Neural cell (in vitro differentiated cells): ENCODE data around the gene RIN3. TPM values are rescaled to one million over a fixed set of nuclear protein-coding genes. Genes with fewer than 3 reads are reported as not detected.

ENCODE experiments used
- H2AFZ ChIP-seq: fragments of 200-600, 300-800 bp; sonication (generic), shearing (Covaris generic); 2 replicates; pipeline ENCODE4 v1.6.0; 2014; ENCODE audit warnings: low read depth, mild to moderate bottlenecking, antibody characterized with exemption, low read length, moderate library complexity
- H3F3A ChIP-seq: fragments of 200-600 bp; shearing (Covaris generic); 2 replicates; pipeline ENCODE4 v1.6.1; 2016; ENCODE audit warnings: mild to moderate bottlenecking, moderate library complexity, mixed read lengths, antibody characterized with exemption, low read length; ENCODE audit not compliant: insufficient read depth, poor library complexity, severe bottlenecking
- H3K27ac ChIP-seq: fragments of 200-600, 300-800 bp; sonication (generic), shearing (Covaris generic); 2 replicates; pipeline ENCODE4 v1.5.1; 2014; ENCODE audit warnings: mild to moderate bottlenecking, low read length, moderate library complexity
- H3K27me3 ChIP-seq: fragments of 300-800, 200-600 bp; sonication (generic), shearing (Covaris generic); 2 replicates; pipeline ENCODE4 v1.6.0; 2014; ENCODE audit warnings: mild to moderate bottlenecking, low read depth, low read length, moderate library complexity; ENCODE audit not compliant: insufficient read depth
- H3K36me3 ChIP-seq: fragments of 300-800, 200-600 bp; sonication (generic), shearing (Covaris generic); 2 replicates; pipeline ENCODE4 v1.5.1; 2014; ENCODE audit warnings: mild to moderate bottlenecking, antibody characterized with exemption, low read length, moderate library complexity; ENCODE audit not compliant: insufficient read depth
- H3K4me2 ChIP-seq: fragments of 300-800, 200-600 bp; sonication (generic), shearing (Covaris generic); 2 replicates; pipeline ENCODE4 v1.6.0; 2014; ENCODE audit warnings: mild to moderate bottlenecking, low read length
- H3K4me3 ChIP-seq: fragments of 300-800, 200-600 bp; sonication (generic), shearing (Covaris generic); 2 replicates; pipeline ENCODE4 v1.5.1; 2014; ENCODE audit warnings: mild to moderate bottlenecking, low read length, moderate library complexity
- H3K79me2 ChIP-seq: fragments of 200-600 bp; shearing (Covaris generic); replicated peaks from 2 replicates; pipeline ENCODE4 v1.6.0; 2014; ENCODE audit warnings: mild to moderate bottlenecking, low read length, moderate library complexity; ENCODE audit not compliant: insufficient read depth
- H3K9ac ChIP-seq: fragments of 300-800, 200-600 bp; sonication (generic), shearing (Covaris generic); 2 replicates; pipeline ENCODE4 v1.6.1; 2016; ENCODE audit warnings: mild to moderate bottlenecking, low read length, mixed read lengths
- H3K9me2 ChIP-seq: fragments of 200-600 bp; shearing (Covaris generic); 2 replicates; pipeline ENCODE4 v1.6.1; 2016; ENCODE audit warnings: mild to moderate bottlenecking, low read length, mixed read lengths; ENCODE audit not compliant: insufficient read depth
- H3K9me3 ChIP-seq: fragments of 200-600, 300-800 bp; sonication (generic), shearing (Covaris generic); 2 replicates; pipeline ENCODE4 v1.6.1; 2016; ENCODE audit warnings: mild to moderate bottlenecking, mixed run types, low read length, moderate library complexity, mixed read lengths
- H4K20me1 ChIP-seq: fragments of 200-600 bp; shearing (Covaris generic); 2 replicates; pipeline ENCODE4 v1.6.1; 2016; ENCODE audit warnings: mild to moderate bottlenecking, mixed run types; ENCODE audit not compliant: insufficient read depth
- CTCF ChIP-seq: fragments of 450-650 bp; IDR thresholded peaks from 2 replicates; pipeline ENCODE4 v1.5.1; 2014; ENCODE audit warnings: antibody characterized with exemption, mild to moderate bottlenecking, moderate library complexity; ENCODE audit not compliant: poor library complexity, severe bottlenecking
- EP300 ChIP-seq: fragments of 450-650 bp; conservative IDR thresholded peaks from 2 replicates; pipeline ENCODE4 v1.6.1; 2014; ENCODE audit warnings: antibody characterized with exemption, mild to moderate bottlenecking, moderate library complexity; ENCODE audit not compliant: poor library complexity, severe bottlenecking
- EZH2 ChIP-seq: fragments of 200-600, 300-800 bp; shearing (Covaris generic), sonication (generic); IDR thresholded peaks from 2 replicates; pipeline ENCODE4 v1.6.1; 2014; ENCODE audit warnings: antibody characterized with exemption, low read length, borderline replicate concordance, mild to moderate bottlenecking; ENCODE audit not compliant: insufficient read depth, poor library complexity, severe bottlenecking
- MXI1 ChIP-seq: fragments of 450-650 bp; conservative IDR thresholded peaks from 2 replicates; pipeline ENCODE4 v1.6.1; 2014; ENCODE audit warnings: antibody characterized with exemption, mild to moderate bottlenecking; ENCODE audit not compliant: poor library complexity, severe bottlenecking
- POLR2AphosphoS5 ChIP-seq: IDR thresholded peaks from 2 replicates; pipeline ENCODE4 v1.6.1; 2012
- RAD21 ChIP-seq: fragments of 450-650 bp; conservative IDR thresholded peaks from 2 replicates; pipeline ENCODE4 v1.6.1; 2014; ENCODE audit warnings: antibody characterized with exemption, mild to moderate bottlenecking, moderate library complexity
- SMC3 ChIP-seq: fragments of 450-650 bp; conservative IDR thresholded peaks from 2 replicates; pipeline ENCODE4 v1.6.1; 2014; ENCODE audit warnings: antibody characterized with exemption, mild to moderate bottlenecking, moderate library complexity; ENCODE audit not compliant: poor library complexity
- TAF1 ChIP-seq: IDR thresholded peaks from 2 replicates; pipeline ENCODE4 v1.6.1; 2012; ENCODE audit warnings: low read depth
- polyA plus RNA-seq: library from polyadenylated mRNA; depleted of rRNA; stranded (reverse); fragments of >200 nt; gene quantifications from 2 replicates; pipeline ENCODE4 v1.2.3, GENCODE V29; 2014
- TF ChIP-seq, protein P1 (sequence below): IDR thresholded peaks from 2 replicates; pipeline ENCODE4 v1.6.1; 2012; ENCODE audit warnings: borderline replicate concordance

RIN3 gene
- polyA plus RNA-seq, 1 donor from 2014 or later, result not detected

DNA sequence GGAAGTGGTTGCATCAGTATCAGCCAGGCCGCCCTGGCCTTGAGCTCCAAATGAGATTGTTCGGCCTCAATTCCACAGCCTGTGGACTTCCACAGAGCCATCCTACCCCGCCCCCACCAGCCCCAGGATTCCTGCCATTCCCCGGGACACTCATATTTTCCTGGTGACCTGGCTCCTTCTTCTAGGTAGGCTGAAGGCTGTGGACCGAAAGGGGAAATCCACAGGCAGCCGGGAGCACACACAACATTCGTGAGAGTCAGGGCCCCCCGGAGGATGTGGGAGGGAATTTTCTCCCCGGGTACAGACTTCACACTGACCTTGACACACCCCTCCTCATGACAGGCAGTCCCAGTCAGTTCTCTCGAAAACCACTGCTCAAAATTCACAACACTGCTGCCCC is 39.9 kb downstream of the RIN3 start:
- no peak overlapping the region for H3K4me3 ChIP-seq
- no peaks in the 10 kb centered on the region for H3K79me2 ChIP-seq
- H3K27me3 ChIP-seq, result no peaks in the 10 kb centered on the region
- H2AFZ ChIP-seq, result no peak overlapping the region
- H3K9me3 ChIP-seq, result no peaks in the 10 kb centered on the region
- H3K36me3 ChIP-seq, result no peaks in the 10 kb centered on the region
- TF ChIP-seq EZH2 (no peak), CTCF (no peak), EP300 (no peak), MXI1 (no peak), POLR2AphosphoS5 (no peak), TAF1 (no peak), RAD21 (no peak), SMC3 (no peak)
- TF ChIP-seq, protein P1, sequence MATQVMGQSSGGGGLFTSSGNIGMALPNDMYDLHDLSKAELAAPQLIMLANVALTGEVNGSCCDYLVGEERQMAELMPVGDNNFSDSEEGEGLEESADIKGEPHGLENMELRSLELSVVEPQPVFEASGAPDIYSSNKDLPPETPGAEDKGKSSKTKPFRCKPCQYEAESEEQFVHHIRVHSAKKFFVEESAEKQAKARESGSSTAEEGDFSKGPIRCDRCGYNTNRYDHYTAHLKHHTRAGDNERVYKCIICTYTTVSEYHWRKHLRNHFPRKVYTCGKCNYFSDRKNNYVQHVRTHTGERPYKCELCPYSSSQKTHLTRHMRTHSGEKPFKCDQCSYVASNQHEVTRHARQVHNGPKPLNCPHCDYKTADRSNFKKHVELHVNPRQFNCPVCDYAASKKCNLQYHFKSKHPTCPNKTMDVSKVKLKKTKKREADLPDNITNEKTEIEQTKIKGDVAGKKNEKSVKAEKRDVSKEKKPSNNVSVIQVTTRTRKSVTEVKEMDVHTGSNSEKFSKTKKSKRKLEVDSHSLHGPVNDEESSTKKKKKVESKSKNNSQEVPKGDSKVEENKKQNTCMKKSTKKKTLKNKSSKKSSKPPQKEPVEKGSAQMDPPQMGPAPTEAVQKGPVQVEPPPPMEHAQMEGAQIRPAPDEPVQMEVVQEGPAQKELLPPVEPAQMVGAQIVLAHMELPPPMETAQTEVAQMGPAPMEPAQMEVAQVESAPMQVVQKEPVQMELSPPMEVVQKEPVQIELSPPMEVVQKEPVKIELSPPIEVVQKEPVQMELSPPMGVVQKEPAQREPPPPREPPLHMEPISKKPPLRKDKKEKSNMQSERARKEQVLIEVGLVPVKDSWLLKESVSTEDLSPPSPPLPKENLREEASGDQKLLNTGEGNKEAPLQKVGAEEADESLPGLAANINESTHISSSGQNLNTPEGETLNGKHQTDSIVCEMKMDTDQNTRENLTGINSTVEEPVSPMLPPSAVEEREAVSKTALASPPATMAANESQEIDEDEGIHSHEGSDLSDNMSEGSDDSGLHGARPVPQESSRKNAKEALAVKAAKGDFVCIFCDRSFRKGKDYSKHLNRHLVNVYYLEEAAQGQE, result no peak
- H3K4me2 ChIP-seq, result no peak overlapping the region
- no peaks in the 10 kb centered on the region for H3F3A ChIP-seq
- no peak overlapping the region for H3K9ac ChIP-seq
- no peaks in the 10 kb centered on the region for H4K20me1 ChIP-seq
- no peak overlapping the region for H3K27ac ChIP-seq
- no peaks in the 10 kb centered on the region for H3K9me2 ChIP-seq

DNA sequence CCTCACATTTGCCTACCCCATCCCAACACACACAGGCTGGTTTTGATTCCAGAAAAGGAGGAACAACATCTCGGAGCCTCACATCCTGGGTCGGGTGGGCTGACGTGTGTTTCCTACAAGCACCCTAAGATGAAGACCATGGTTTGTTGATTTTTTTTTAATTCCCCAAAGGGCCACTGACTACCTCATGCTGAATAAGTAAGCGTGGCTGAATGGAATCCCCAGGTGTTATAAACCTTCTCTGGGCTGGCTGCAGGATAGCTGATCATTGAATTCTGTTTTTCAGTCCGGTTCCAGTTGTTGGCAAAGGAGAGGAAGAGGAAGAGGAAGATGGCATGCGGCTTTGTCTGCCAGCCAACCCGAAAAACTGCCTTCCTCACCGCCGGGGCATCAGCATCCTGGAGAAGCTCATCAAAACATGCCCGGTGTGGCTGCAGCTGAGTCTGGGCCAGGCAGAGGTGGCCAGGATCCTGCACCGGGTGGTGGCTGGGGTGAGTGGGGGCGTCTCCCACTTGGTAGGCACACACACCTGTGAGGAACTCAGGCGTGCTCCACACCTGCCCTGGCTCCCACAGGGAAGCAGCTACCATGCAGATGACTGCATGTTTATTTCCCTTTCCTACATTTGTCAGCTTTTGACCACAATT is 42.0 kb downstream of the RIN3 start:
- Histone ChIP-seq H3K9ac (no peak overlapping the region), H3K36me3 (no peaks in the 10 kb centered on the region), H3K4me2 (no peak overlapping the region), H3K9me2 (no peaks in the 10 kb centered on the region), H3K27ac (no peak overlapping the region), H4K20me1 (no peaks in the 10 kb centered on the region), H3K27me3 (no peaks in the 10 kb centered on the region), H3K4me3 (no peak overlapping the region), H3K9me3 (no peaks in the 10 kb centered on the region), H3F3A (no peaks in the 10 kb centered on the region), H3K79me2 (no peaks in the 10 kb centered on the region), H2AFZ (no peak overlapping the region)
- no peak for TF ChIP-seq EP300
- no peak for TF ChIP-seq TAF1
- no peak for TF ChIP-seq RAD21
- TF ChIP-seq CTCF, result no peak
- TF ChIP-seq POLR2AphosphoS5, result no peak
- TF ChIP-seq EZH2, result no peak
